Measurements from ENCODE around the gene CEACAM16. TPM values are rescaled to one million over a fixed set of nuclear protein-coding genes. Genes with fewer than 3 reads are reported as not detected.
A peak's percentile ranks its signal among the peaks of the same experiment; 100 is the strongest.

CEACAM16 gene
- total RNA-seq, 6 donors from 2014 or later: not detected

DNA sequence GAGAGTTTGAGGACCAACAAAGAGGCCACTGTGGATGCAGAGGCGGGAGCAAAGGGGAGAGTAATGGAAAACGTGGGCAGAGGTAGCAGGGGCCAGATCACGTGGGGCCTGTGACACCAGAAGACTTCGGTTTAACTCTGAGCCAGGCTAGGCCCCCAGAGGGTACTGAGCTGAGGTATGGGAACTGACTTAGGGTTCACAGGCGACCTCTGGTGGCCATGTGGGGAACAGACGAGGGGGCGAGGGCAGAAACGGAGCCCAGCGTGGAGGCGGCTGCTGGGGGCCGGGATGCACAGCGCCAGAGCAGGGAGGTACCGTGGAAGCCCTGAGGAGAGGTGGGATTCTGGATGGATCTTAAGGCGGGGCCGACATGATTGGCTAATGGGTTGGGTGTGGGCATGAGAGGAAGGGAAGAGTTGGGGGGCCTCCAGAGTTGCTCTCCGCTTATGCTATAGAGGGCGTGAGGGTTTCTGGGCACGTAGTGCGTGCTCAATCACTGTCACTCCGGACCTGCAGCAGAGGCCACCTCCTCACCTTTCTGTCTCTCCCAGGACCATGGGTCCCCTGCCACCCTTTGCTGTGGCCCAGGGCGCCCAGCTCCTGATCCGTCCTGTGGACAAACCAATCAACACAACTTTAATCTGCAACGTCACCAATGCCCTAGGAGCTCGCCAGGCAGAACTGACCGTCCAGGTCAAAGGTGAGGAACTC is 41.6 kb upstream of the CEACAM16 start:
- 43% methylated on average over 24 to 25 of the region's 25 CpGs for WGBS, 2 donors
- DNase-seq (peak; percentile 57 to 68), ATAC-seq (ENCODE audit: low FRiP score in 2 of 2) (peak; percentile 74 to 79)
- no peaks in the 10 kb centered on the region for H3K9me3 ChIP-seq
- no peak overlapping the region for H3K4me3 ChIP-seq
- no peak overlapping the region for H3K27ac ChIP-seq
- peaks cover 0 to 10% (median 1%) of the 10 kb centered on the region in 4 donors for H3K4me1 ChIP-seq
- H3K36me3 ChIP-seq: peaks cover 11 to 93% (median 63%) of the 10 kb centered on the region in 4 donors
- no peaks in the 10 kb centered on the region for H3K27me3 ChIP-seq
- TF ChIP-seq CTCF (IDR thresholded peaks at IDR 0.05) (peak; percentile 85 to 95 (median 92)), EP300 (IDR thresholded peaks at IDR 0.05) (no peak), POLR2AphosphoS5 (IDR thresholded peaks at IDR 0.05) (no peak)

GRCh38 chr19:44658069-44658733 is 40.8 kb upstream of the CEACAM16 start:
- Histone ChIP-seq H3K4me3 (no peak overlapping the region), H3K27ac (no peak overlapping the region), H3K27me3 (no peaks in the 10 kb centered on the region), H3K4me1 (peaks cover 0 to 13% (median 1%) of the 10 kb centered on the region in 4 donors), H3K36me3 (peaks cover 12 to 93% (median 60%) of the 10 kb centered on the region in 4 donors), H3K9me3 (no peaks in the 10 kb centered on the region)
- 92 to 95% methylated on average over 3 of the region's 3 CpGs for WGBS, 2 donors
- TF ChIP-seq EP300 (IDR thresholded peaks at IDR 0.05) (no peak), CTCF (IDR thresholded peaks at IDR 0.05) (no peak), POLR2A (IDR thresholded peaks at IDR 0.05) (no peak), POLR2AphosphoS5 (IDR thresholded peaks at IDR 0.05) (no peak)
- DNase-seq (no peak), ATAC-seq (ENCODE audit: low FRiP score in 2 of 2) (no peak)

GRCh38 chr19:44660081-44660480 is 38.9 kb upstream of the CEACAM16 start:
- Histone ChIP-seq H3K27ac (peak overlapping the region in 1 of 4 donors; percentile 35), H3K9me3 (no peaks in the 10 kb centered on the region), H3K36me3 (peaks cover 12 to 87% (median 53%) of the 10 kb centered on the region in 4 donors), H3K4me1 (peaks cover 0 to 9% (median 0%) of the 10 kb centered on the region in 4 donors), H3K4me3 (no peak overlapping the region), H3K27me3 (no peaks in the 10 kb centered on the region)
- ATAC-seq (ENCODE audit: low FRiP score in 2 of 2) (peak in 1 of 2 donors; percentile 65), DNase-seq (peak in 1 of 2 donors; percentile 70)
- WGBS, 2 donors: 77 to 100% methylated on average over 2 to 4 of the region's 4 CpGs
- no peak for TF ChIP-seq CTCF (IDR thresholded peaks at IDR 0.05)
- no peak for TF ChIP-seq EP300 (IDR thresholded peaks at IDR 0.05)
- TF ChIP-seq POLR2AphosphoS5 (IDR thresholded peaks at IDR 0.05): no peak
- TF ChIP-seq POLR2A (IDR thresholded peaks at IDR 0.05): no peak

GRCh38 chr19:44661205-44661604 is 37.7 kb upstream of the CEACAM16 start:
- peaks cover 12 to 76% (median 48%) of the 10 kb centered on the region in 4 donors for H3K36me3 ChIP-seq
- DNase-seq: no peak

More at GRCh38 chr19:44661205-44661604, 37.7 kb upstream of the CEACAM16 start:
- Histone ChIP-seq H3K27me3 (no peaks in the 10 kb centered on the region), H3K4me1 (peaks cover 0 to 9% (median 0%) of the 10 kb centered on the region in 4 donors), H3K9me3 (no peaks in the 10 kb centered on the region), H3K27ac (no peak overlapping the region), H3K4me3 (no peak overlapping the region)
- 93 to 95% methylated on average over 11 of the region's 11 CpGs for WGBS, 2 donors
- TF ChIP-seq EP300 (IDR thresholded peaks at IDR 0.05): no peak
- TF ChIP-seq POLR2A (IDR thresholded peaks at IDR 0.05): no peak
- no peak for TF ChIP-seq CTCF (IDR thresholded peaks at IDR 0.05)
- no peak for TF ChIP-seq POLR2AphosphoS5 (IDR thresholded peaks at IDR 0.05)
- no peak for ATAC-seq (ENCODE audit: low FRiP score in 2 of 2)

All from upper lobe of left lung (tissue), 6 donors.